Dendritic cell treated with granulocyte-macrophage colony-stimulating factor and Interleukin-4, amounts not matched to agents 40 ng/mL and 50 ng/mL, for 4 days (primary cell): Measurements from ENCODE around the gene PEX5.
"Not testable (repeated sequence)": the region's sequence is repeated elsewhere in the genome, so short reads cannot be mapped to it uniquely, and the experiment has no call there.

Source experiments
- H3K27ac Mint-ChIP-seq: one replicate; pipeline ENCODE4 v1.8.0; 2022; ENCODE audit warnings: mild to moderate bottlenecking, mixed read lengths
- H3K27me3 Mint-ChIP-seq: one replicate; pipeline ENCODE4 v1.8.0; 2022; ENCODE audit warnings: mild to moderate bottlenecking, mixed read lengths
- H3K36me3 Mint-ChIP-seq: one replicate; pipeline ENCODE4 v1.8.0; 2022; ENCODE audit warnings: low read depth, mixed read lengths
- H3K4me1 Mint-ChIP-seq: one replicate; pipeline ENCODE4 v1.8.0; 2022; ENCODE audit warnings: low read depth, mixed read lengths
- H3K4me3 Mint-ChIP-seq: one replicate; pipeline ENCODE4 v1.8.0; 2022; ENCODE audit warnings: mild to moderate bottlenecking, moderate library complexity, mixed read lengths
- H3K9me3 Mint-ChIP-seq: one replicate; pipeline ENCODE4 v1.8.0; 2022; ENCODE audit warnings: mixed read lengths
- intact Hi-C: fragments of 100-400 bp; cut with micrococcal nuclease; formaldehyde crosslinking; loops from one replicate; pipeline ENCODE4 v1.15.0; 2022

Gene PEX5

GRCh38 chr12:7178481-7178880 is 11.0 kb upstream of the PEX5 start:
- intact Hi-C loops, result no loop called here
- Mint-ChIP-seq H3K36me3 (no peaks in the 10 kb centered on the region), H3K9me3 (peaks cover 8% of the 10 kb centered on the region), H3K4me1 (no peaks in the 10 kb centered on the region), H3K27ac (no peak overlapping the region), H3K4me3 (no peak overlapping the region), H3K27me3 (peaks cover 10% of the 10 kb centered on the region)

- Mint-ChIP-seq H3K27me3 (peaks cover 2% of the 10 kb centered on the region), H3K4me1 (peaks cover 3% of the 10 kb centered on the region), H3K36me3 (no peaks in the 10 kb centered on the region), H3K27ac (no peak overlapping the region), H3K4me3 (no peak overlapping the region), H3K9me3 (peaks cover 2% of the 10 kb centered on the region)
- intact Hi-C loops, result no loop called here
Measured at GRCh38 chr12:7180685-7181084, 8.8 kb upstream of the PEX5 start.

GRCh38 chr12:7186058-7186457 is 3.4 kb upstream of the PEX5 start:
- H3K4me3 Mint-ChIP-seq, H3K36me3 Mint-ChIP-seq, H3K27me3 Mint-ChIP-seq, H3K9me3 Mint-ChIP-seq, H3K27ac Mint-ChIP-seq, intact Hi-C loops: not testable (repeated sequence)
- H3K4me1 Mint-ChIP-seq, result peaks cover 32% of the 10 kb centered on the region

DNA sequence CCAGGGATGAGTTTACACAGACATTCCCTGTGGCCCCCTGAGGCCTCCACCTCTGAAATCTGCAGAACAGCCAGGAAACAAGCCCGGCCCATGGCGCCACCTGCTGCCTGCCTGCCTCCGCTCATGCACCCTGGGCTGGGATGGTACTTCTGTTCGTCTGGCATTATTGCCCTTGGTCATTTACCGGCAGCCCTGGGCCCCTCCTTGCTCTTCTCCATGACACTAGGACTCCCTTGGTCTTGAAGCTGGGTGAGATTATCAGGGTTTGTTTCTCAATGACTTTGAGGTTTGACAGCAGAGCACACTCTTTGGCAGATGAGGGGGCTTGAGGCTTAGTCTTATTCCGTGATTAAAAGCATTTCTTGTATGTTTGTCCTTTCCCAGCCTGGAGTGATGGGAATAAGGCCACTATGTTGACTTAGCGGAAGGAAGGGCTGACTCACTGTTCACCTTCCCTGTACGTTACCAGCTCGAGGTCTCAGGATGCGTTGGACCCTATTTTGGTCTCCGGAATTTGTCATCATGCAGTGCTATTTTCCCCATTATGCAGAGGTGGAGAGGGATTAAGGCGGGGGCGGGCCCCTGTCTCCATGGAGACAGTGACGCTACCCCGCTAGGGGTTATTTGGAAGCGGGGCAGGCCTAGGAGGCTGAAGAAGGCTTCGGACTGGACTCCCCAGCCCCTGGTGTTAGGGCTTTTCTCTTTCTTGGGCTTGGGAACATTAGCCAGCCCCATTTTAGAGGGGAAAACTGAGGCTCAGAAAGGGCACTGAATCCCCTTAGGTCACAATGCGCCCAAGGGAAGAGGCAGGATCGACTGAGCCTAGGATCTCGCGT is 706 bp upstream of the PEX5 start:
- Mint-ChIP-seq H3K27me3 (no peaks in the 10 kb centered on the region), H3K4me3 (peak overlapping the region; percentile 88), H3K27ac (peak overlapping the region; percentile 92), H3K4me1 (peaks cover 41% of the 10 kb centered on the region), H3K36me3 (peaks cover 16% of the 10 kb centered on the region), H3K9me3 (no peaks in the 10 kb centered on the region)
- intact Hi-C loops, result loop anchor here (2.0 kb wide), 1 partner anchor 46 kb away; no protein-coding TSS in a partner anchor

DNA sequence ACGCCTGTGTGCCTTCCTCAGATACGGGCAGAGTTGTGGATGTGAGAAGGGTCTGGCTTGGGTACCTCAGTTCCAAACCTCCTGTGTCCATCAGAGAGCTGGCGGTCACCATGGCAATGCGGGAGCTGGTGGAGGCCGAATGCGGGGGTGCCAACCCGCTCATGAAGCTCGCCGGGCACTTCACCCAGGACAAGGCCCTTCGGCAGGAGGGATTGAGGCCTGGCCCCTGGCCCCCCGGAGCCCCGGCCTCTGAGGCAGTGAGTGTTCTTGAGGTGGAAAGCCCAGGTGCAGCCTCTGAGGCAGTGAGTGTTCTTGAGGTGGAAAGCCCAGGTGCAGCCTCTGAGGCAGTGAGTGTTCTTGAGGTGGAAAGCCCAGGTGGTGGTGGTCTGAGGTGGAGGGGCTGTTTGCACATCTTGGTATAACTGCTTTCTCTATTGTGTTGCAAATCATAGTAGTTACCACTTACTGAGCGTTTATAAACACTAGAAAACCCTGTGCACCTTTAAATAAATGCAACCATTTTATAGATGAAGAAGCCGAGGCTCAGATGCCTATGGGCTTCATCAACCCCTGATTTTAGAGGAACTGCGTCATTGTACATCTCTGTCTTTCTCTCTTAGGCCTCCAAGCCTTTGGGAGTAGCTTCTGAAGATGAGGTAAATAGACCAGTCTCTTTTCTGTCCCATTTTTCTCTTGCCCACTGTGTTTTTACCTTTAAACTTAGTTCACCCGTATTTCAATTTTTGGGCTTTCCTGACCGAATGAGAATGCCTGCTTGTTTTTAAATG is 976 bp downstream of the PEX5 start:
- Mint-ChIP-seq H3K27me3 (no peaks in the 10 kb centered on the region), H3K4me3 (peak overlapping the region; percentile 88), H3K9me3 (no peaks in the 10 kb centered on the region), H3K4me1 (peaks cover 40% of the 10 kb centered on the region), H3K36me3 (peaks cover 19% of the 10 kb centered on the region), H3K27ac (peak overlapping the region; percentile 92)
- intact Hi-C loops, result no loop called here

DNA sequence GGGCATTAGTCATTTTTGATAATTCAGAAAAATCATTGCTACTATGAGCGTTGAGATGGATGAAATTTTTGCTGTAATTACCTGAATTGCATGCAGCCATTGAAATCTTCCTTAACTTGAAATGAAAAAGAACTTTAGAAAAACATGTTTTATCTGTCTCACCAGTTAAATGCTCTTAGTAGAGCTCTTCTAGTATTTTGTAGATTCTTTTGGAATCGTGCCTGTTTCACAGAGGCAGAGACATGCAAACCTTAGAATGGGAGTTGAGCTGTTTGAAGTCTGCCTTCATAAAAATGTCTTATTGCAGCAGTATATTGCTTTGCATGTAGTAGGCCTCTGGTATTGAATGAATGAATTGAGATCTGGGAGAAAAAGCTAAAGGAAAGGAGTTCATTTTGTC is 4.2 kb downstream of the PEX5 start:
- Mint-ChIP-seq H3K36me3 (peaks cover 22% of the 10 kb centered on the region), H3K27ac (no peak overlapping the region), H3K4me1 (peaks cover 25% of the 10 kb centered on the region), H3K4me3 (no peak overlapping the region), H3K9me3 (no peaks in the 10 kb centered on the region), H3K27me3 (no peaks in the 10 kb centered on the region)
- intact Hi-C loops, result no loop called here

DNA sequence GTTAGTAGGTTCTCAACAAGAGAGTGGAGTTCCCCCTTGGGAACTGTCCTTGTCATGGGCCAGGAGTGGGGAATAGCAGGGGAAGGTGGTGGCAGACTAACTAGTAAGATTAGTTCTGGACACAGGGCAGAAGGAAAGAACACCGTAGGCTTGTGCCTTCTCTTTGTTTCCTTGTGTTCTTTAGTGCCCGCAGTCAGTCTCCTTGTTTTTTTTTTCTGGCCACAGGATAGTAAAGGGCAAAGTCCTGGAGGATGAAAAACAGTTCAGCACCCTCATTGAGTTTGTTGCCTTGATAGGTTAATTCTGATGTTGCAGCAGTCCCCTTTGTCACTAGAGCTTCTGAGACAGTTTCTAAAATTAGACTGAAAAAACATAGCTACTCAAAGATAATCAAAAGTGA is 8.4 kb downstream of the PEX5 start:
- no peak overlapping the region for H3K27ac Mint-ChIP-seq
- intact Hi-C loops, result no loop called here
- peaks cover 38% of the 10 kb centered on the region for H3K36me3 Mint-ChIP-seq
- H3K27me3 Mint-ChIP-seq, result no peaks in the 10 kb centered on the region
- no peak overlapping the region for H3K4me3 Mint-ChIP-seq
- no peaks in the 10 kb centered on the region for H3K9me3 Mint-ChIP-seq
- H3K4me1 Mint-ChIP-seq, result no peaks in the 10 kb centered on the region

- no peaks in the 10 kb centered on the region for H3K27me3 Mint-ChIP-seq
- intact Hi-C loops, result no loop called here
- no peaks in the 10 kb centered on the region for H3K4me1 Mint-ChIP-seq
- H3K36me3 Mint-ChIP-seq, result peaks cover 61% of the 10 kb centered on the region
- no peaks in the 10 kb centered on the region for H3K9me3 Mint-ChIP-seq
- no peak overlapping the region for H3K27ac Mint-ChIP-seq
- H3K4me3 Mint-ChIP-seq, result no peak overlapping the region
Measured at GRCh38 chr12:7203109-7203508, 13.6 kb downstream of the PEX5 start.

DNA sequence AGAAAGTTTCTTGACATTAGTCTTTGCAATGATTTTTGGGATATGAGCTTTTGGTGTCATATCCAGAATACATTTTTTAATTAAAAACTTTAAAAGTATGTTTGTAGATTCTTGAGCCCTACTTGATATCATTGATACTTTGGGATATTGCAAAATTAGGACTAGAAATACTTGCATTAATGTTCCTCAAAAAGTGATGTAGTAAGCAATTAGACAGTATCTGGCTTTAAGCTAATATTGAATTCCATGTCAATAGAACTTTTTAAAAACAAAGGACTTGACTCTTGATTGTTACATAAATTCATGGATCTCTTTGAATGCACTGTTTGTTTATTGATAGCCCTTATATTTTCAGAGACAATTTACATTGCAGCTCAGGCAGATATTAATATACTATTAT is 15.6 kb downstream of the PEX5 start:
- no peak overlapping the region for H3K27ac Mint-ChIP-seq
- no peaks in the 10 kb centered on the region for H3K9me3 Mint-ChIP-seq
- intact Hi-C loops, result no loop called here
- H3K36me3 Mint-ChIP-seq, result peaks cover 78% of the 10 kb centered on the region
- H3K4me1 Mint-ChIP-seq, result no peaks in the 10 kb centered on the region
- H3K27me3 Mint-ChIP-seq, result no peaks in the 10 kb centered on the region
- no peak overlapping the region for H3K4me3 Mint-ChIP-seq

DNA sequence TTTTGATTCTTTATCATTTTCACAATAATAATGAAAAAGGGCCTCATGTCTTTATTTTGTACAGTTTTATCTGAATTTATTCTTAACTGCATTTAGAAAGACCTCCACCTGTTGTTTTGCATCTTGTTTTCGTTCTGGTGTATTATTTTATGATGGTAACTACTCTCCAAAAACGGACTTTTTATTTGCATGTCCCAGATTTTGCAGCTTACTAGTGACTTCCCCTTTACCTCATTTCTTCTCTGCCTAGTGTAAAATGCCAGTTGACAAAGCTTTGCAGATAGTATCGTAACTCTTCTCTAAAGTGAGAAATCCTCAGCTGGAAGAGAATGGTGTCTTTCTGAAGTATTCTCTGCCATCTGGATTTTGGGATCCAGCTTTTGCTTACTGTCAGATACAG is 17.2 kb downstream of the PEX5 start:
- Mint-ChIP-seq H3K9me3 (no peaks in the 10 kb centered on the region), H3K27me3 (no peaks in the 10 kb centered on the region), H3K4me1 (no peaks in the 10 kb centered on the region), H3K36me3 (peaks cover 79% of the 10 kb centered on the region), H3K4me3 (no peak overlapping the region), H3K27ac (no peak overlapping the region)
- intact Hi-C loops, result no loop called here

GRCh38 chr12:7207866-7208625 is 18.6 kb downstream of the PEX5 start:
- Mint-ChIP-seq H3K36me3 (peaks cover 75% of the 10 kb centered on the region), H3K4me1 (no peaks in the 10 kb centered on the region), H3K9me3 (no peaks in the 10 kb centered on the region), H3K4me3 (no peak overlapping the region), H3K27me3 (no peaks in the 10 kb centered on the region), H3K27ac (no peak overlapping the region)
- intact Hi-C loops, result no loop called here

DNA sequence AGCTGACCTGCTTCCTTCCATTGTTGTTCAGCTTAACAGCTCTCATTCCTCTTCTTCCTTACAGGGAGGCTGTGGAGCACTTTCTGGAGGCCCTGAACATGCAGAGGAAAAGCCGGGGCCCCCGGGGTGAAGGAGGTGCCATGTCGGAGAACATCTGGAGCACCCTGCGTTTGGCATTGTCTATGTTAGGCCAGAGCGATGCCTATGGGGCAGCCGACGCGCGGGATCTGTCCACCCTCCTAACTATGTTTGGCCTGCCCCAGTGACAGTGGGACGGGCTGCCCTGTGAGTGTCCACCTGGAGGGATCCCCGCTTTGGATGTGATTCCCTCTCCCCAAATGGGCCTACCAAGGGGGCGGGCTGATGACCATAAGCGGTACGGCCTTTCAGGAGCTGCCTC is 20.5 kb downstream of the PEX5 start:
- Mint-ChIP-seq H3K4me3 (no peak overlapping the region), H3K9me3 (no peaks in the 10 kb centered on the region), H3K4me1 (no peaks in the 10 kb centered on the region), H3K36me3 (peaks cover 62% of the 10 kb centered on the region), H3K27ac (no peak overlapping the region), H3K27me3 (no peaks in the 10 kb centered on the region)
- intact Hi-C loops, result no loop called here

DNA sequence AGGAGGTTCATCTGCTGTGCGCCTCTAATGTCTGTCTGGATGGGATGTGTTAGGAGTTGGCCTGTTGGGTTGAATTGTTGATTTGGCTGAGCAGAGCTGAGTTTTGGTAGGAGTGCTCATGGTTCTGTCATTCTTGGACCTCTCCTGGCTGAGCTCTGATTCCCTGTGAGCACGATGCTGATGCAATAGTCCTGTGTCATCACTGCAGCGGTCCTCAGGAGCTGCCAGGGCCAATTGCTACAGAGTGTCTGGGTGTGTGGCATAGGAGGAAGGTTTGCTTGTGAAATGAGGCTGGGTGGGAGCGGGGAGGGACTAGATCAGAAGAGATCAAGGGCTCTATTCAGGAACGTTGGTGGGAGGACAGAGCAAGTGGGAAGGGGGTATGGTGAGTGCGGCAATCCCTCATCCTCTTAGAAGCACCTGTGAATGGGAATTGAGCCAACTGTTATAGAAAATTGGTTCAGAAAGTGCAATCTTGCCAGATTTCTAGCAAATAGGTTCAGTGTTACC is 21.2 kb downstream of the PEX5 start:
- no peak overlapping the region for H3K4me3 Mint-ChIP-seq
- H3K27me3 Mint-ChIP-seq, result peaks cover 4% of the 10 kb centered on the region
- intact Hi-C loops, result no loop called here
- H3K9me3 Mint-ChIP-seq, result no peaks in the 10 kb centered on the region
- H3K27ac Mint-ChIP-seq, result no peak overlapping the region
- no peaks in the 10 kb centered on the region for H3K4me1 Mint-ChIP-seq
- peaks cover 62% of the 10 kb centered on the region for H3K36me3 Mint-ChIP-seq

GRCh38 chr12:7212678-7213077 is 23.2 kb downstream of the PEX5 start:
- intact Hi-C loops, result no loop called here
- Mint-ChIP-seq H3K27me3 (peaks cover 4% of the 10 kb centered on the region), H3K27ac (no peak overlapping the region), H3K36me3 (peaks cover 49% of the 10 kb centered on the region), H3K4me1 (no peaks in the 10 kb centered on the region), H3K4me3 (no peak overlapping the region), H3K9me3 (no peaks in the 10 kb centered on the region)
